IMR-90 (cell line): ENCODE results near the gene FNDC10. TPM values are rescaled to one million over a fixed set of nuclear protein-coding genes. Genes with fewer than 3 reads are reported as not detected.

ENCODE experiments used
- ATAC-seq: fragments of 200-7000 bp; cut with Tn5 transposase; 2 replicates; pipeline ENCODE4 v1.9.1; 2020; ENCODE audit warnings: low read depth, mild to moderate bottlenecking, moderate library complexity
- BruUV-seq: library from RNA; stranded (reverse); fragments of 400-500 nt; replicated peaks from 2 replicates; lab custom pipeline; 2021; lab: Mats Ljungman, UMichigan
- CTCF ChIA-PET: fragments of 300-600 bp; formaldehyde crosslinking; extraction: SDS; loops from one replicate; lab custom pipeline; 2021; ENCODE audit warnings: antibody characterized with exemption; lab: Yijun Ruan, JAX
- POLR2A ChIA-PET: fragments of 300-600 bp; sonication (Branson Sonifier 250); formaldehyde crosslinking; loops from one replicate; lab custom pipeline; 2022; ENCODE audit warnings: antibody characterized with exemption; ENCODE audit not compliant: unreplicated experiment; lab: Charles Lee
- DNase-seq: peaks from one replicate; pipeline ENCODE4 v3.0.0; 2013
- H2AFZ ChIP-seq: replicated peaks from 2 replicates; pipeline ENCODE3; 2013; ENCODE audit warnings: low read length, mild to moderate bottlenecking; ENCODE audit not compliant: poor library complexity
- H2AK5ac ChIP-seq: 2 replicates; pipeline ENCODE4 v1.6.1; 2013; ENCODE audit warnings: low read depth, low read length, inconsistent platforms
- H2AK9ac ChIP-seq: replicated peaks from 2 replicates; pipeline ENCODE3; 2013; ENCODE audit warnings: mild to moderate bottlenecking, low read depth, low read length, moderate library complexity; ENCODE audit not compliant: poor library complexity
- H2BK120ac ChIP-seq: 2 replicates; pipeline ENCODE4 v1.6.1; 2013; ENCODE audit warnings: low read depth, low read length, inconsistent platforms
- H2BK15ac ChIP-seq: 3 replicates; pipeline ENCODE4 v1.6.1; 2013; ENCODE audit warnings: low read depth, low read length, inconsistent platforms
- H2BK20ac ChIP-seq: 2 replicates; pipeline ENCODE4 v1.6.1; 2013; ENCODE audit warnings: low read depth, mild to moderate bottlenecking, inconsistent platforms, low read length, moderate library complexity
- H2BK5ac ChIP-seq: 2 replicates; pipeline ENCODE4 v1.6.1; 2013; ENCODE audit warnings: mild to moderate bottlenecking, low read depth, low read length, inconsistent platforms; ENCODE audit not compliant: poor library complexity, severe bottlenecking
- H3K14ac ChIP-seq: replicated peaks from 2 replicates; pipeline ENCODE4 v1.6.1; 2013; ENCODE audit warnings: low read depth, low read length, inconsistent platforms
- H3K18ac ChIP-seq: 2 replicates; pipeline ENCODE4 v1.6.1; 2013; ENCODE audit warnings: low read depth, low read length, control low read depth
- H3K23ac ChIP-seq: 2 replicates; pipeline ENCODE4 v1.6.1; 2013; ENCODE audit warnings: low read depth, low read length, inconsistent platforms
- H3K27ac ChIP-seq: 2 replicates; pipeline ENCODE4 v1.5.1; 2013; ENCODE audit warnings: mild to moderate bottlenecking, control low read depth, low read length; ENCODE audit not compliant: insufficient read depth
- H3K27me3 ChIP-seq: 2 replicates; pipeline ENCODE4 v1.6.1; 2013; ENCODE audit warnings: low read length; ENCODE audit not compliant: control insufficient read depth, insufficient read depth
- H3K36me3 ChIP-seq: 2 replicates; pipeline ENCODE4 v1.6.1; 2013; ENCODE audit warnings: low read length, mixed read lengths; ENCODE audit not compliant: control insufficient read depth, insufficient read depth
- H3K4ac ChIP-seq: 2 replicates; pipeline ENCODE4 v1.6.1; 2013; ENCODE audit warnings: low read depth, low read length, inconsistent platforms
- H3K4me1 ChIP-seq: 2 replicates; pipeline ENCODE4 v1.6.1; 2013; ENCODE audit warnings: low read length, mixed read lengths; ENCODE audit not compliant: control insufficient read depth, insufficient read depth
- H3K4me2 ChIP-seq: 2 replicates; pipeline ENCODE4 v1.6.1; 2013; ENCODE audit warnings: low read depth, mild to moderate bottlenecking, control low read depth, low read length, moderate library complexity
- H3K4me3 ChIP-seq: 2 replicates; pipeline ENCODE4 v1.5.1; 2013; ENCODE audit warnings: low read depth, mild to moderate bottlenecking, control low read depth, low read length, moderate library complexity; ENCODE audit not compliant: insufficient read depth
- H3K56ac ChIP-seq: 2 replicates; pipeline ENCODE4 v1.6.1; 2013; ENCODE audit warnings: low read length, inconsistent platforms; ENCODE audit not compliant: insufficient read depth; ENCODE audit errors: extremely low read depth
- H3K79me1 ChIP-seq, 2 experiments: 2 replicates each; pipeline ENCODE4 v1.6.1; 2013; ENCODE audit warnings: low read length in 2 of 2, inconsistent platforms in 1 of 2, low read depth in 1 of 2
- H3K9ac ChIP-seq: 2 replicates; pipeline ENCODE4 v1.6.1; 2013; ENCODE audit warnings: low read depth, low read length, control low read depth
- H3K9me1 ChIP-seq: 2 replicates; pipeline ENCODE4 v1.6.1; 2013; ENCODE audit warnings: low read length, inconsistent platforms; ENCODE audit not compliant: insufficient read depth
- H3K9me3 ChIP-seq: 2 replicates; pipeline ENCODE4 v1.6.1; 2013; ENCODE audit warnings: low read length; ENCODE audit not compliant: control insufficient read depth, insufficient read depth
- H4K20me1 ChIP-seq: 2 replicates; pipeline ENCODE4 v1.6.1; 2013; ENCODE audit warnings: low read length, inconsistent platforms; ENCODE audit not compliant: insufficient read depth
- H4K5ac ChIP-seq: 2 replicates; pipeline ENCODE4 v1.6.1; 2013; ENCODE audit warnings: mild to moderate bottlenecking, low read depth, low read length, control low read depth
- H4K8ac ChIP-seq, 2 experiments: 2 replicates each; pipeline ENCODE4 v1.6.1; 2013; ENCODE audit warnings: low read depth in 2 of 2, low read length in 2 of 2, control low read depth in 1 of 2, inconsistent platforms in 1 of 2
- H4K91ac ChIP-seq: 2 replicates; pipeline ENCODE4 v1.6.1; 2013; ENCODE audit warnings: low read depth, low read length, inconsistent platforms; ENCODE audit not compliant: insufficient read depth
- MAFK ChIP-seq: IDR thresholded peaks from 2 replicates; pipeline ENCODE4 v1.6.1; 2012; ENCODE audit warnings: low read depth, low read length, improper control_type of control experiment
- RAD21 ChIP-seq: IDR thresholded peaks from 2 replicates; pipeline ENCODE4 v1.6.1; 2012; ENCODE audit warnings: low read length, improper control_type of control experiment
- RFX5 ChIP-seq: IDR thresholded peaks from 2 replicates; pipeline ENCODE4 v1.8.0; 2012; ENCODE audit warnings: low read depth, mild to moderate bottlenecking, low read length, moderate library complexity
- WGBS, 2 experiments: methylation state at CpG; one replicate each; pipeline versions ENCODE4 v1.1.5 to v1.1.7; 2013; ENCODE audit warnings: missing lambda C conversion rate in 2 of 2; ENCODE audit not compliant: insufficient read length in 1 of 2; ENCODE audit errors: extremely low coverage in 2 of 2; 5-methylcytosine and 5-hydroxymethylcytosine counted together
- dilution Hi-C: fragments of 300-500 bp; cut with HindIII; formaldehyde crosslinking; loops from one replicate; pipeline ENCODE4 v1.14.3; 2018; ENCODE audit warnings: low sequenced_read_pairs; ENCODE audit not compliant: unreplicated experiment
- in situ Hi-C: fragments of 300-500 bp; cut with MboI; formaldehyde crosslinking; loops from 3 replicates; pipeline ENCODE4 v1.14.3; 2019; ENCODE audit warnings: low sequenced_read_pairs, inconsistent platforms, mixed read lengths
- intact Hi-C: fragments of 100-400 bp; cut with micrococcal nuclease; formaldehyde crosslinking; loops from 2 replicates; pipeline ENCODE4 v1.10.0; 2022
- polyA plus RNA-seq, 3 experiments: library from polyadenylated mRNA; depleted of rRNA; stranded (reverse); fragments of >200 nt; gene quantifications; 2 replicates each; pipeline ENCODE4 v1.2.3, GENCODE V29; 2012; ENCODE audit warnings: low replicate concordance in 1 of 3
- total RNA-seq: library from RNA; depleted of rRNA; stranded (reverse); fragments of >200 nt; gene quantifications from 2 replicates; pipeline ENCODE4 v1.2.3, GENCODE V29; 2012

Gene FNDC10
- total and polyA plus RNA-seq, 2 of the 4 experiments (the other 2 are of a cell fraction) = 0.36 to 5.8 TPM

- Histone ChIP-seq H3K23ac (no peak overlapping the region), H4K8ac (no peak overlapping the region), H4K91ac (no peak overlapping the region), H3K4me3 (no peak overlapping the region), H3K18ac (no peak overlapping the region), H2BK5ac (no peak overlapping the region), H2AFZ (no peak overlapping the region), H3K27ac (no peak overlapping the region), H3K9me1 (peaks cover 19% of the 10 kb centered on the region), H2AK5ac (no peak overlapping the region), H3K27me3 (no peaks in the 10 kb centered on the region), H3K56ac (no peak overlapping the region), H4K5ac (no peak overlapping the region), H2BK120ac (no peak overlapping the region), H2BK20ac (no peak overlapping the region), H4K20me1 (peaks cover 86% of the 10 kb centered on the region), H3K36me3 (peaks cover 58% of the 10 kb centered on the region), H3K14ac (no peak overlapping the region), H3K4ac (no peak overlapping the region), H3K9me3 (no peaks in the 10 kb centered on the region), H3K9ac (no peak overlapping the region), H3K79me1 (peaks cover 16 to 60% of the 10 kb centered on the region in 2 experiments), H3K4me1 (peaks cover 2% of the 10 kb centered on the region; the same call in 1 of the 2 replicates), H2BK15ac (no peak overlapping the region), H3K4me2 (no peak overlapping the region), H2AK9ac (no peak overlapping the region)
- no TSS peak for BruUV-seq
- ATAC-seq (no peak), DNase-seq (no peak)
- in situ Hi-C loops = no loop called here
- WGBS, 2 experiments = 100% methylated on average over 3 of the region's 10 CpGs; no CpG with 5 or more reads in 1 of the 2 experiments
- TF ChIP-seq MAFK = no peak
- TF ChIP-seq RAD21 = no peak
- TF ChIP-seq RFX5 = no peak
- POLR2A ChIA-PET = no interaction called here
- CTCF ChIA-PET = no interaction called here
- dilution Hi-C loops = no loop called here
- intact Hi-C loops = no loop called here
Measured at GRCh38 chr1:1565340-1565739, 34.6 kb downstream of the FNDC10 start.
